ENCODE data around the gene QSER1.

Gene QSER1

GRCh38 chr11:32894149-32894827, 1.7 kb downstream of the QSER1 start:
- Histone ChIP-seq H3K4me1 (peaks cover 6% of the 10 kb centered on the region), H3K27ac (no peak overlapping the region), H2AFZ (no peak overlapping the region), H3K4me3 (ENCODE audit: low read depth, low read length) (peak overlapping the region; percentile 63), H3K9ac (no peak overlapping the region), H3K9me3 (ENCODE audit: control insufficient read depth, low read length) (no peaks in the 10 kb centered on the region), H3K36me3 (ENCODE audit: control insufficient read depth, insufficient read depth, low read length) (no peaks in the 10 kb centered on the region), H3K27me3 (ENCODE audit: control insufficient read depth, insufficient read depth, low read length) (no peaks in the 10 kb centered on the region), H3K79me2 (peaks cover 2% of the 10 kb centered on the region), H3K4me2 (ENCODE audit: low read length) (peak overlapping the region; percentile 69)
- TF ChIP-seq CTCF (IDR thresholded peaks at IDR 0.05): no peak

DNA sequence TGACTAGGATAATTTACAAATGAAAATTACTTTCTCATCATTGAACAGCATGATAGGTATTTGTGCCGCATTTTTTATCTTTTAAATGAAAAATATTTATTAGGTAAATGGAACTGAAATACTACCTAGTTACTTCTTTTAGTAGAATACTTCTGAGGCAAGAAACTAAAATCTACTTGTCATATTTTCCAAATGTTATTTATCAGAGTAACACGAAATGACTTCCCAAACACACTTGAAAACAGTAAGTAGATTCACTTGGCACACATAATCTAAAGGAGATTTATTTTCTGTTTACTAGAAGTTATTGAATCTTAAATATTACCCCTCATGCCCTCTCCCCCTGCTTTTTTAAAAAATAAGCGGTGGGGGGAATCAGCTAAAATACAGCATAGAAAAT, 2.3 kb downstream of the QSER1 start:
- TF ChIP-seq CTCF (IDR thresholded peaks at IDR 0.05): no peak
- Histone ChIP-seq H3K79me2 (peaks cover 2% of the 10 kb centered on the region), H3K4me3 (ENCODE audit: low read depth, low read length) (no peak overlapping the region), H3K9ac (no peak overlapping the region), H3K36me3 (ENCODE audit: control insufficient read depth, insufficient read depth, low read length) (no peaks in the 10 kb centered on the region), H3K4me1 (peaks cover 6% of the 10 kb centered on the region), H3K9me3 (ENCODE audit: control insufficient read depth, low read length) (no peaks in the 10 kb centered on the region), H3K4me2 (ENCODE audit: low read length) (no peak overlapping the region), H2AFZ (no peak overlapping the region), H3K27ac (no peak overlapping the region), H3K27me3 (ENCODE audit: control insufficient read depth, insufficient read depth, low read length) (no peaks in the 10 kb centered on the region)

DNA sequence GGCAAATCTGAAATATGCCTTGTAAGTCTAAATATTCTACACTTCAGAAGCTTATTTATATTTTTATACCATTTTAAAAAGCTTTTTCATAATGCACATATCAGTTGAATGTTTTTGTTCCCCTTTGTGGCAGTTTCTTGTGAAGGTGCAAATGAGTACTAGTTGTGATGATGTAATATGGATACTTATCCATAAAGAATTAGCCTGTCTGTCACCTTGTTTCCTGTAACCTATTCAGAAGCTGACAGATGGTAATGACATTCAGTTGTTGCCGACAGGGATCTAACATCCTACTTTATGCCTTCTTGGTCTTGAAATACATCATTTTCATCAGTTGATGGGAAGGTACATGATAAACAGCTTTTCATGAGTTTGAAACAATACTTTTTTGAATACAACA, 2.9 kb downstream of the QSER1 start:
- Histone ChIP-seq H3K27ac (no peak overlapping the region), H3K9me3 (ENCODE audit: control insufficient read depth, low read length) (no peaks in the 10 kb centered on the region), H3K79me2 (peaks cover 2% of the 10 kb centered on the region), H3K9ac (no peak overlapping the region), H3K36me3 (ENCODE audit: control insufficient read depth, insufficient read depth, low read length) (no peaks in the 10 kb centered on the region), H3K27me3 (ENCODE audit: control insufficient read depth, insufficient read depth, low read length) (no peaks in the 10 kb centered on the region), H3K4me1 (peaks cover 6% of the 10 kb centered on the region), H3K4me2 (ENCODE audit: low read length) (no peak overlapping the region), H3K4me3 (ENCODE audit: low read depth, low read length) (no peak overlapping the region), H2AFZ (no peak overlapping the region)
- no peak for TF ChIP-seq CTCF (IDR thresholded peaks at IDR 0.05)

GRCh38 chr11:32897103-32897502, 4.5 kb downstream of the QSER1 start:
- Histone ChIP-seq H2AFZ (no peak overlapping the region), H3K27ac (no peak overlapping the region), H3K9me3 (ENCODE audit: control insufficient read depth, low read length) (no peaks in the 10 kb centered on the region), H3K79me2 (peaks cover 2% of the 10 kb centered on the region), H3K4me3 (ENCODE audit: low read depth, low read length) (no peak overlapping the region), H3K27me3 (ENCODE audit: control insufficient read depth, insufficient read depth, low read length) (no peaks in the 10 kb centered on the region), H3K36me3 (ENCODE audit: control insufficient read depth, insufficient read depth, low read length) (no peaks in the 10 kb centered on the region), H3K4me1 (no peaks in the 10 kb centered on the region), H3K4me2 (ENCODE audit: low read length) (no peak overlapping the region), H3K9ac (no peak overlapping the region)
- TF ChIP-seq CTCF (IDR thresholded peaks at IDR 0.05): no peak

GRCh38 chr11:32899438-32899837, 6.8 kb downstream of the QSER1 start:
- Histone ChIP-seq H3K27ac (no peak overlapping the region), H3K4me2 (ENCODE audit: low read length) (no peak overlapping the region), H3K9ac (no peak overlapping the region), H3K27me3 (ENCODE audit: control insufficient read depth, insufficient read depth, low read length) (no peaks in the 10 kb centered on the region), H3K4me3 (ENCODE audit: low read depth, low read length) (no peak overlapping the region), H3K79me2 (peaks cover 2% of the 10 kb centered on the region), H3K9me3 (ENCODE audit: control insufficient read depth, low read length) (no peaks in the 10 kb centered on the region), H2AFZ (no peak overlapping the region), H3K36me3 (ENCODE audit: control insufficient read depth, insufficient read depth, low read length) (no peaks in the 10 kb centered on the region), H3K4me1 (no peaks in the 10 kb centered on the region)
- TF ChIP-seq CTCF (IDR thresholded peaks at IDR 0.05): no peak
